HG02938 (cell line): ENCODE results near the gene SYCE1.
"Not testable (repeated sequence)": the region's sequence is repeated elsewhere in the genome, so short reads cannot be mapped to it uniquely, and the experiment has no call there.

Experiments
- ATAC-seq: cut with Tn5 transposase; IDR thresholded peaks from one replicate; pipeline ENCODE4 v1.9.1; 2021; ENCODE audit warnings: mild to moderate bottlenecking, moderate library complexity; ENCODE audit not compliant: unreplicated experiment

Gene SYCE1

GRCh38 chr10:133559216-133559615, 6.2 kb downstream of the SYCE1 start:
- no peak for ATAC-seq

GRCh38 chr10:133557381-133557780, 8.0 kb downstream of the SYCE1 start:
- ATAC-seq = no peak

- ATAC-seq = no peak
Observed at GRCh38 chr10:133555521-133555920, 9.9 kb downstream of the SYCE1 start.

- ATAC-seq = no peak
Observed at GRCh38 chr10:133554600-133554999, 10.8 kb downstream of the SYCE1 start.

- ATAC-seq = no peak
Observed at GRCh38 chr10:133544506-133544905, 20.9 kb downstream of the SYCE1 start.

- not testable (repeated sequence) for ATAC-seq
Observed at GRCh38 chr10:133541441-133541975, 23.9 kb downstream of the SYCE1 start.

GRCh38 chr10:133537546-133538545, 27.5 kb downstream of the SYCE1 start:
- ATAC-seq = no peak

GRCh38 chr10:133536198-133536597, 29.2 kb downstream of the SYCE1 start:
- ATAC-seq = no peak

- ATAC-seq = no peak
Observed at GRCh38 chr10:133534417-133534816, 31.0 kb downstream of the SYCE1 start.

GRCh38 chr10:133532871-133533270, 32.5 kb downstream of the SYCE1 start:
- no peak for ATAC-seq

- no peak for ATAC-seq
Observed at GRCh38 chr10:133530506-133530905, 34.9 kb downstream of the SYCE1 start.

- ATAC-seq = no peak
Observed at GRCh38 chr10:133529576-133529946, 35.8 kb downstream of the SYCE1 start.

- ATAC-seq = no peak
Observed at GRCh38 chr10:133528845-133529575, 36.4 kb downstream of the SYCE1 start.

GRCh38 chr10:133528296-133528844, 37.0 kb downstream of the SYCE1 start:
- no peak for ATAC-seq

GRCh38 chr10:133527771-133528271, 37.6 kb downstream of the SYCE1 start:
- ATAC-seq = no peak

- ATAC-seq = no peak
Observed at GRCh38 chr10:133526957-133527588, 38.3 kb downstream of the SYCE1 start, which contains the start of gene CYP2E1. Gene CYP2E1 (plus strand): TSS chr10:133527363. CDS start chr10:133527396, 33 bp downstream.

GRCh38 chr10:133525444-133525843, 39.9 kb downstream of the SYCE1 start:
- ATAC-seq = no peak

- no peak for ATAC-seq
Observed at GRCh38 chr10:133523631-133524203, 41.7 kb downstream of the SYCE1 start.

GRCh38 chr10:133520193-133520738, 45.1 kb downstream of the SYCE1 start:
- ATAC-seq = peak; percentile 75

GRCh38 chr10:133518517-133518916, 46.9 kb downstream of the SYCE1 start:
- ATAC-seq = not testable (repeated sequence)
